Cerebellar nuclear complex (tissue), 1 donor: ENCODE results near the gene RIC3.

Source experiments
- DNase-seq, 2 experiments: peaks; one replicate each; lab custom pipeline; 2025; lab: John Stamatoyannopoulos, UW

Gene RIC3

DNA sequence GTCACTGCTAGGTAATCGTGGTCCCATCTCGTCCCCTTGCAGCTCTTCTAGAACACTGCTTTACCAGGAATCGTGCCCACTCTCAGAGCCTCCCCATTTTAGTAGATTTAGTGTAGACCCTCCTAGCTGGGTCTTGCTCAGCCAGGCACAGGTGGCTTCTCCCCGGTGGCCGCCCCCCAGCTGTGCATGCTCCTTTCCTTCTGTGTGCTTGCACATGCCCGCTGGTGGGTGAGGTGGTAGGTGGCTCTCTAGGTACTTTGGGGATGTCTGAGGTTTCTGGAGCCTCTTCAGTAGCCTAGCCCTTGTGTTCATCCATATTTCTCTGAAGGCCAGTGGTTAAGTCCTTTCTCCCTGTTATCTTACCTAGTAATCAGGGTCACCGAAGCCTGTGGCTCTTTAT is 82.3 kb downstream of the RIC3 start:
- no peak for DNase-seq

GRCh38 chr11:8086001-8086479 is 82.8 kb downstream of the RIC3 start:
- DNase-seq = no peak

GRCh38 chr11:8085011-8085645 is 83.7 kb downstream of the RIC3 start:
- no peak for DNase-seq

- no peak for DNase-seq
These were observed 84.5 kb downstream of the RIC3 start for GRCh38 chr11:8084352-8084751.

DNA sequence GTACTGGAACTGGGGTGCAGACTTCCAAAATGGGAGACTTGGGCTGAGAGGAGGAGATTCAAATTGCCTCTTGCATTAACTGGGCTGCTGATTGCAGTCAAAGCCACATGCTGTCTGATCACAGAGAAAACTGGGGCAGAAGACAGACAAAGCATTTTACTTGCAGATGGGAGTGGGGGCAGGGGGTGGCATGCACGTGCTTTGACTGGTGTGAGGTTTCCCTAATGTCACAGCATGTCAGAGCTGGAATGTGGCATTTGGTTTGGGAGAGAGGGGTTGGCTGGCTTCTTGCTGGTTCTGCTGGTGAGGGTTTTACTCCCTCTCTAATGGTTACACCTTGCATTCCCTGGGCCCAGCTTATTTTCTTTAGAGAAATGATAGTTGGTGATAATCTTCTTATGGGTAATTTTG is 84.9 kb downstream of the RIC3 start:
- no peak for DNase-seq

- no peak for DNase-seq
These were observed 85.8 kb downstream of the RIC3 start for GRCh38 chr11:8083088-8083395.

- no peak for DNase-seq
These were observed 86.3 kb downstream of the RIC3 start for GRCh38 chr11:8082391-8083087.

DNA sequence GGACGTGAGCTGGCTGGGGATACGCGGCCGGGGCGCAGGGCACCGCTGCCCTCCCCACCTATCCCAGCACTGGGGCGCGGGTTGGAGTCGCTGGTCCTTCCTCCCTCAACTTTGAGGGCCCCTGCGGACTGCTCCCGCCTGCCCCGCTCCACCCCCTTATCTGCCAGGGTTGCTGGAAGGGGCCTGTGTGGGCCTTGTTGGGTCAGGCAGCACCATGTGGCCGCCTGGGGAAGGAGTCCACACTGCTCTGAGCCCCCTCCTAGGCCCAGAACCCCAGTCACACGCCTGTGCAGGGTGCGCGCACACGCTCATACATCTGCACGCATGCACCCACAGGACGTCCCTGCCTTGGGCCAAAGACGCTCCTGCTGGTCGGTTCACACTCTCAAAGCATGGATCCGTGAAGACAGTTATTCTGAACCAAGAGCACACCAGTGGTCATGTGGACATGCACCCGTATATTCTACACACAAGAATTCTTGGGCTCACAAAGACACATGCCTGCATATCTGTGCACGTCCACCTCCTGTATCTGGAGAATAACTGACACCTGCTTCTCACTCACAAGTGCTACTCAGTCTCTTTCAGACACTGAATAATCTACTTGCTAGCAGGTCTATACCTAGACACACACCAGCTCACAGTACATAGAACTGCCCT is 87.1 kb downstream of the RIC3 start:
- no peak for DNase-seq

- DNase-seq = no peak
These were observed 87.9 kb downstream of the RIC3 start, which contains the start of gene TUB for GRCh38 chr11:8080674-8081590. TUB (plus strand) TSS chr11:8081211; CDS start chr11:8081511, 300 bp downstream.

- no peak for DNase-seq
These were observed 88.7 kb downstream of the RIC3 start for GRCh38 chr11:8080069-8080670.

GRCh38 chr11:8079111-8079675 is 89.6 kb downstream of the RIC3 start:
- DNase-seq = no peak

GRCh38 chr11:8075119-8075726 is 93.6 kb downstream of the RIC3 start:
- no peak for DNase-seq

DNA sequence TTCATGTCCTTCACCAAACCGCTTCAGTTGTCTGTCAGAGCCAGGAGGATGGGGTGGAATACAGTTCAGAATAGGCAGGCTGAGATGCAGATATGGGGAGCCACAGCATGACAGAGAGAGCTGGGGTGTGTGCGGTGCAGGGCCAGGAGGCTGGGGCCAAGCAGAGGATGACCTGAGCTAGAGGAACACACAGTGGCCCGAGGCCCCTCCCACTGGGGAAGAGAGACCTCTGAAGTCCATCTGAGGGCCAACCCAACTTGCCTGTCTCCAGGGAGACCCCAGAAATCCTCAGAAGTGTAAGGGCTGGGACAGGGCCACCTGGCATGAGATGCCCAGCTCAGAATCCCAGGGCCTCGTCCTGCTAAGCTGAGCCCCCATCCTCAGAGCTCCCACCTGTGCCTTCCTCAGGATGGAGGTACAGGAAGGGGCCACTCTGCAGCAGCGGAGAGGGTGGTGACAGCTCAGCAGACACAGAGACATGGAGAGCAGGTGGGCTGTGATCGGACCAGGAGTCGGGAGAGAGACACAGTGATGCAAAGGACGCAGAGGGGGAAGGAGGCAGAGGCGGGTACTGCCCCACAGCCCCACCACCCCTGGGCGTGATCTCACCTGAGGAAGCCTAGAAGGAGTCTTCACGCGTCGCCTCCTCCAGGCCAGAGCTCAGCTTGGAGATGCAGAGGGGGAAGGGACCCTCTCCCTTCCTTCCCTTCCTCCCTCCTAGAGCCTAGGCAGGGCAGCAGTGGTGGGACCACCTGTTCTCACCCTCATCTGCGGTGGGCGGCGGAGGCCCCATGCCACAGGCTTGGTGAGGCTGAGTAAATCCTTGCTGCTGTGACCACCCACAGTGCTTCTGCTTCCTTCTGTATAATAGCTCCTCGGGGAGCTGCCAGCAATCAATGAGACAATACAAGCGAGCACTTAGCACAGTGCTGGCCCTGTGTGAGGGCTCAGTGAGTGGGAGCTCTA is 96.9 kb downstream of the RIC3 start:
- no peak for DNase-seq

DNA sequence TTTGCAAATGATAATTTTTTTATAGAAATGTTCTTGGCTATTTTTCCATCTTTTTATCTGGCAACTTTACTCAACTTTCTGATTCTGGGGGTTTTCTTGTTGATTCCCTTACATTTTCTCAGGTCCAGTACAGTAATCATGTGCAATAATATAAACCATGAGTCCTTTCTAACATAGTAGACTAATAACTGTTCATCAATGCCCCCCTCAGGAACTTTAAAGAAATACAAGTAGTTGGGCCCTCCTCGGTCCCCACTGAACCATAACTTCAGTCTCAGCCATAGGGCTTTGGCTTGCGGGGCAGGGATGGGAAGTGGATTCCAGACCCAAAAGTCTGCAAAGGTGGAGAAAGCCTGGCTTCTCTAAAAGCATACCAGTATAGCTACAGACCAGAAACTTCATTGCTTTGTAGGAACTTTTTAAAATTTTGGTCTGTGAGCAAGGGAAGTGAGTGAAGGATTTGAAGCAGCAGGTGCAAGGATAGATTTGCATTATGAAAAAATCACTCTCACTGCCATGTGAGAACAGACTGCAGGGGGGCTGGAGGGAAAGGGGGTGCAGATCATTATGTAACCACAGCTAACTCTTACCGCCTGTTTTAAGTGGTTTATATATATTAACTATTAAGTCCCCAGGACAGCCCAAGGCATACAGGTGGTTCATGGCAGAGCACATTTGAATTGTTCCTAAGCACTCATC is 98.3 kb downstream of the RIC3 start:
- DNase-seq = no peak

DNA sequence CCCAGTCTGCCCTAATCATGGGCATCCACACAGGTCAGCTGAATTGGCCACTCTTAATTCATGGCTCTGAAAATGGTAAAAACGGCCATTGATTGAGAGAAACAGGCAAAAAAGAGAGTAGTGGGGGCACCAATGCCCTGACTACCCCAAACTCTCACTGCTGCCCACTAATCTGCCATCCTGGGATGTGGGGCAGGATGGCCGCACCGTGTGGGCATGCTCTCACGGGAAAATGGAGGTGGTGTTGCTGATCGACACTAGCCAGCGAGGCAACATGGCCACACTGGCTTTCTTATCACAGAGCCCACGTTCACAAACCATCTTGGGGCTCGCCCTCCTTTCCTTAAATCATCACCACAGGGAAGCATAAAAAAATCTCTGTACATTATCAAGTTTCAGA is 99.1 kb downstream of the RIC3 start:
- DNase-seq = no peak

DNA sequence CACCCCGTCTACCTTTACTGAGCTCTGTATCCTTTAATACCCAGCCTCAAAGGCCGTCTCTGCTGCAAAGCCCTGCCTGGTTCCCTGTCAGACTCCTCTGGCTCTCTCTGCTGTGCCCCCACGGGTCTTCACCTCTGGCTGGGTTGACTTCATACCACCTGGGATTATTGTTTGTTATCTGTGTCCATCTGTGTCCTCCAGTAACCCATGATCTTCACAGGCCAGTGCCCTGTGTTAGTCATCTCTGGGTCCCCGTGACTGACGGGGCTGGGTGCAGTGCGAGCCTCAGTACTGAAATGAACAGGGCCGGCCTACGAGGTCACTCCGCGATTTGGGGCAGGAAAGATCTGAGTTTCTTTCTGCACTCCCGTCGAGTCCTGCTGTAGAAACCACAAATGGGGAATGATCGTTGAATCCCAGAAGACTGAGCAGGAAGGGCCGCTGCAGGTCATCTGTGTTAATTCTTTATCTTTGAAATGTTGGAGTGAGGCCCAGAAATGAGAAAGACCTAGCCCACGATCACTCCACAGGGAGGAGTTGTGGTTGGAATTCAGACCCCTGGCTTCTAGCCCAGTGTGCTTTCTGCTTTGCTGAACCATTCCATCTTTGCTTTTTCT is 100.1 kb downstream of the RIC3 start:
- no peak for DNase-seq

DNA sequence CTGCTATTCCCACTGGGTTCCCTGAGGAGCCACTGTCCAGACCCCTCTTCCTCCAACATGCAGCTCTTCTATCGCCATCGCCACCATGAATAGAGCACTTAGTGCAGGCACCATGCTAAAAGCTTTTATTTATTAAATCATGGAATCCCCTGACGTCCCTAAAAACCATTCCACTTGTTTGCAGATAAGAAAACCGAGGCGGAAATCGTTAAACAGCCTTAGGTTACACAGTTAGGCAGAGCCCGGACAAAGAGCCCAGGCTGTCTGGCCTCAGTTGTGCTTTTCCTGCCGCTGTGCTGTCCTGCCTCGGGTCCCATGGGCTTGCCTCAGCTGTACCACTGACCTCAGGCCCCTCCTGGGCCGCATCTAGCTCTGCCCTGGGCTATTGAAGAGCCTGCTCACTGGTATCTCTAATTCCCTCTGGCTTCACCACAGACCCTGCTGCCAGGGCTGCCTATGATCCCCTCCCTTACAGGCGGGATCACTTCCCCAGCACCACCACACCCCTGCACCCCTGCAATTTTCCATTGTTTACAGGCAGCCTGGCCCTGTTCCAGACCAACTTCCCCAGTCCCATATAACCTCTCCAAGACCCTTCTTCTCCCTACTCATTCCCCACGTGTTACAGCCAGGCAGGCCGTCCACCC is 100.8 kb downstream of the RIC3 start:
- DNase-seq = no peak

GRCh38 chr11:8067567-8067928 is 101.3 kb downstream of the RIC3 start:
- no peak for DNase-seq
